H1 (cell line): ENCODE results near the gene LCN9.

Source experiments
- CBX5 ChIP-seq: fragments of 300-800, 300-1000 bp; sonication (generic); IDR thresholded peaks from 2 replicates; pipeline ENCODE4 v1.7.1; 2016; ENCODE audit warnings: antibody characterized with exemption, low read length, low read depth
- CTCF ChIP-seq, 3 experiments: IDR thresholded peaks; 1 replicate in 2 of 3; 2 replicates in 1 of 3; pipeline versions ENCODE4 v1.5.1 to v1.6.1; 2011; ENCODE audit warnings: low read length in 3 of 3, mild to moderate bottlenecking in 3 of 3, inconsistent platforms in 2 of 3, low read depth in 1 of 3, moderate library complexity in 1 of 3; ENCODE audit not compliant: insufficient read depth in 1 of 3; ENCODE audit errors: control extremely low read depth in 1 of 3
- GABPA ChIP-seq: IDR thresholded peaks from 2 replicates; pipeline ENCODE4 v1.6.1; 2011; ENCODE audit warnings: mild to moderate bottlenecking, low read length, moderate library complexity, borderline replicate concordance; ENCODE audit not compliant: insufficient read depth

- no peak for TF ChIP-seq GABPA
- no peak for TF ChIP-seq CBX5
- TF ChIP-seq CTCF (IDR thresholded peaks at IDR 0.05; ENCODE audit: control extremely low read depth in 1 of 3, insufficient read depth in 1 of 3, low read depth in 1 of 3, low read length in 3 of 3), result no peak
Observed at GRCh38 chr9:135684691-135685090, 21.6 kb downstream of the LCN9 start.
